HG03571 (cell line): Measurements from ENCODE around the gene ZNF674.

Experiments
- ATAC-seq: cut with Tn5 transposase; IDR thresholded peaks from one replicate; pipeline ENCODE4 v1.9.1; 2021; ENCODE audit not compliant: unreplicated experiment

ZNF674 gene

GRCh38 chrX:46545111-46546005 lies at the start of gene ZNF674:
TSS of gene ZNF674 (minus strand) at chrX:46545421. CDS start at chrX:46542087, 3,334 bp downstream.
- ATAC-seq = peak; percentile 90

- no peak for ATAC-seq
These were observed 44.9 kb upstream of the ZNF674 start for GRCh38 chrX:46589977-46590723.

- ATAC-seq = no peak
These were observed 43.0 kb upstream of the ZNF674 start for GRCh38 chrX:46588263-46588662.

- no peak for ATAC-seq
These were observed 42.5 kb upstream of the ZNF674 start for GRCh38 chrX:46587753-46588171.

GRCh38 chrX:46587158-46587557 lies 41.9 kb upstream of the ZNF674 start:
- peak; percentile 76 for ATAC-seq

- no peak for ATAC-seq
These were observed 39.5 kb upstream of the ZNF674 start for GRCh38 chrX:46584736-46585135.

- no peak for ATAC-seq
These were observed 37.7 kb upstream of the ZNF674 start for GRCh38 chrX:46582966-46583365.

GRCh38 chrX:46582325-46582724 lies 37.1 kb upstream of the ZNF674 start:
- ATAC-seq = no peak

GRCh38 chrX:46580613-46581012 lies 35.4 kb upstream of the ZNF674 start:
- no peak for ATAC-seq

- no peak for ATAC-seq
These were observed 34.0 kb upstream of the ZNF674 start for GRCh38 chrX:46579250-46579649.

GRCh38 chrX:46577221-46578005 lies 32.2 kb upstream of the ZNF674 start:
- ATAC-seq = no peak

- ATAC-seq = no peak
These were observed 31.2 kb upstream of the ZNF674 start for GRCh38 chrX:46576458-46576857.

- ATAC-seq = no peak
These were observed 30.8 kb upstream of the ZNF674 start for GRCh38 chrX:46575991-46576392.

GRCh38 chrX:46575586-46575985 lies 30.4 kb upstream of the ZNF674 start:
- ATAC-seq = no peak

- ATAC-seq = no peak
These were observed 29.7 kb upstream of the ZNF674 start for GRCh38 chrX:46574774-46575381.

- ATAC-seq = peak; percentile 31
These were observed 28.9 kb upstream of the ZNF674 start for GRCh38 chrX:46573892-46574773.

GRCh38 chrX:46573331-46573891 lies 28.2 kb upstream of the ZNF674 start, which contains the start of gene CHST7:
TSS of gene CHST7 (plus strand) at chrX:46573765. CDS start at chrX:46573932, 167 bp downstream.
- ATAC-seq = peak; percentile 35

- ATAC-seq = peak; percentile 31
These were observed 27.2 kb upstream of the ZNF674 start for GRCh38 chrX:46572340-46572936.
